G401 (cell line): ENCODE results near the gene PIK3C3. TPM values are rescaled to one million over a fixed set of nuclear protein-coding genes. Genes with fewer than 3 reads are reported as not detected.
"Not testable (repeated sequence)": the region's sequence is repeated elsewhere in the genome, so short reads cannot be mapped to it uniquely, and the experiment has no call there.

ENCODE experiments used
- DNase-seq: peaks from one replicate; pipeline ENCODE4 v3.0.0-alpha.2; 2015; ENCODE audit warnings: low spot score
- in situ Hi-C: cut with HindIII; loops from 2 replicates; pipeline ENCODE4 v1.10.0; 2016; ENCODE audit warnings: low sequenced_read_pairs, mixed read lengths
- total RNA-seq: library from RNA; depleted of rRNA; stranded (reverse); fragments of >200 nt; shearing (Covaris generic); gene quantifications from 2 replicates; pipeline ENCODE4 v1.2.3, GENCODE V29; 2014

The PIK3C3 gene
- total RNA-seq, 1 experiment from 2014 or later = 36.6 TPM

GRCh38 chr18:42105394-42105793 is 150.4 kb downstream of the PIK3C3 start:
- DNase-seq = no peak
- in situ Hi-C loops = no loop called here

GRCh38 chr18:42106784-42107183 is 151.8 kb downstream of the PIK3C3 start:
- no peak for DNase-seq
- in situ Hi-C loops = no loop called here

GRCh38 chr18:42107287-42107686 is 152.3 kb downstream of the PIK3C3 start:
- DNase-seq = no peak
- in situ Hi-C loops = no loop called here

GRCh38 chr18:42107691-42108450 is 152.8 kb downstream of the PIK3C3 start:
- DNase-seq = peak; percentile 92
- in situ Hi-C loops = no loop called here

- DNase-seq, in situ Hi-C loops: not testable (repeated sequence)
Observed at GRCh38 chr18:42112147-42112546, 157.1 kb downstream of the PIK3C3 start.

GRCh38 chr18:42112657-42113420 is 157.8 kb downstream of the PIK3C3 start:
- DNase-seq = no peak
- in situ Hi-C loops = no loop called here

GRCh38 chr18:42113529-42114191 is 158.6 kb downstream of the PIK3C3 start:
- in situ Hi-C loops = no loop called here
- no peak for DNase-seq

- in situ Hi-C loops = no loop called here
- peak; percentile 95 for DNase-seq
Observed at GRCh38 chr18:42114310-42114943, 159.4 kb downstream of the PIK3C3 start.

GRCh38 chr18:42126586-42126985 is 171.6 kb downstream of the PIK3C3 start:
- in situ Hi-C loops = no loop called here
- no peak for DNase-seq

GRCh38 chr18:42131066-42131929 is 176.3 kb downstream of the PIK3C3 start:
- in situ Hi-C loops = no loop called here
- no peak for DNase-seq

GRCh38 chr18:42131930-42132244 is 176.9 kb downstream of the PIK3C3 start:
- DNase-seq = no peak
- in situ Hi-C loops = no loop called here
